ES-I3 (cell line): ENCODE results near the gene ACE.

Experiments used
- H3K36me3 ChIP-seq: 2 replicates; pipeline ENCODE4 v1.6.1; 2013; ENCODE audit warnings: mild to moderate bottlenecking, low read length, control low read depth, moderate library complexity; ENCODE audit not compliant: insufficient read depth
- H3K4me1 ChIP-seq: 2 replicates; pipeline ENCODE4 v1.6.1; 2013; ENCODE audit warnings: mild to moderate bottlenecking, control low read depth, low read length; ENCODE audit not compliant: insufficient read depth
- H3K9ac ChIP-seq: 2 replicates; pipeline ENCODE4 v1.6.1; 2013; ENCODE audit warnings: low read depth, mild to moderate bottlenecking, low read length, moderate library complexity
- H3K9me3 ChIP-seq: 2 replicates; pipeline ENCODE4 v1.6.1; 2013; ENCODE audit warnings: mild to moderate bottlenecking, low read length, moderate library complexity; ENCODE audit not compliant: control insufficient read depth, insufficient read depth

ACE gene

GRCh38 chr17:63498626-63499195 is 21.9 kb downstream of the ACE start:
- no peak overlapping the region for H3K9ac ChIP-seq
- no peaks in the 10 kb centered on the region for H3K36me3 ChIP-seq
- no peaks in the 10 kb centered on the region for H3K9me3 ChIP-seq
- no peaks in the 10 kb centered on the region; the same call in 1 of the 2 replicates for H3K4me1 ChIP-seq

- Histone ChIP-seq H3K4me1 (no peaks in the 10 kb centered on the region; the same call in 1 of the 2 replicates), H3K9ac (no peak overlapping the region), H3K9me3 (no peaks in the 10 kb centered on the region), H3K36me3 (no peaks in the 10 kb centered on the region)
Observed at GRCh38 chr17:63500543-63501390, 23.9 kb downstream of the ACE start.

DNA sequence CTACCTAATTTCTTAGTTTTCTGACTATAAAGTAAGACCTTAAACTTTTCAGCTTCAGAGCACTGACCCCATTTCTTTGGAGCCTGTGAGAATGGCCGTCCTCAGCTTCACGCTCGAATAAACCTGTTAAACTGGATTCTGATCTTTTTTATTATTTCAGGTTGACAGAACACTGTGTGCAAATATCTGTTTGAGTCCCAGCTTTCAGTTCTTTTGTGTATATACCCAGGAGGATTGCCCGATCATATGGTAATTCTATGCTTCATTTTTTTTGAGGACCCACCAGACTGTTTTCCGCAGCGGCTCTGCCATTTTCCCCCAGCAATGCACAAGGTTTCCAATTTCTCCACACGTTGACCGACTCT is 26.5 kb downstream of the ACE start:
- no peak overlapping the region for H3K9ac ChIP-seq
- no peaks in the 10 kb centered on the region for H3K4me1 ChIP-seq
- H3K36me3 ChIP-seq = no peaks in the 10 kb centered on the region
- no peaks in the 10 kb centered on the region for H3K9me3 ChIP-seq

DNA sequence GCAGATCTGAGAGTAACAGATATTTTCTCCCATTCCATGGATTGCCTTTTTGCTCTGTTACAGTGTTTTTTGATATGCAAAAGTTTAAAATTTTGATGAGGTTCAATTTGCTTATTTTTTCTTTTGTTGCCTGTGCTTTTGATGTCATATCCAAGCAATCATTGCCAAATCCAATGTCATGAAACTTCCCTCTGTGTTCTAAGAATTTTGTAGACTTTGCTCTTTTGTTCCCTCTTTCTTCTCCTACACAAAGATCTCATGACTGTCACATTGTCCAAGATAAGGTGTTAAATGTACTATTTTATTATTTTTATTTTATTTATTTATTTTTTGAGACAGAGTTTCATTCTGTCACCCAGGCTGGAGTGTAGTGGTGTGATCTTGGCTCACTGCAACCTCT is 27.4 kb downstream of the ACE start:
- no peaks in the 10 kb centered on the region for H3K36me3 ChIP-seq
- no peak overlapping the region for H3K9ac ChIP-seq
- no peaks in the 10 kb centered on the region for H3K9me3 ChIP-seq
- H3K4me1 ChIP-seq = no peaks in the 10 kb centered on the region

DNA sequence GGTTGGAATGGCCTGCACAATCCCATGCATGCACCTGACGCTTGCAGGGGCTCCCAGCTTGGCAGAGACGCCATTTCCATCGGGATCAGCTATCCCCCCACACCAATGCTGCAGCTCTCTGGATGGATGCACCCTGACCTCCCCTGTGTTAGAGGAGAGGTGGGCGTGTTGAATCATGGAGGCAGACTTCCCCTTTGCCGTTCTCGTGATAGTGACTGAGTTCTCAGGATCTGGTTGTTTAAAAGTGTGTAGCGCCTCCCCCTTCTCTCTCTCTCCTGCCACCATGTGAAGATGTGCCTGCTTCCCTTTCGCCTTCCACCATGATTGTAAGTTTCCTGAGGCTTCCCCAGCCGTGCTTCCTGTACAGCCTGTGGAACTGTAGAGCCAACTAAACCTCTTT is 28.5 kb downstream of the ACE start:
- Histone ChIP-seq H3K9me3 (no peaks in the 10 kb centered on the region), H3K4me1 (no peaks in the 10 kb centered on the region), H3K36me3 (no peaks in the 10 kb centered on the region), H3K9ac (no peak overlapping the region)

DNA sequence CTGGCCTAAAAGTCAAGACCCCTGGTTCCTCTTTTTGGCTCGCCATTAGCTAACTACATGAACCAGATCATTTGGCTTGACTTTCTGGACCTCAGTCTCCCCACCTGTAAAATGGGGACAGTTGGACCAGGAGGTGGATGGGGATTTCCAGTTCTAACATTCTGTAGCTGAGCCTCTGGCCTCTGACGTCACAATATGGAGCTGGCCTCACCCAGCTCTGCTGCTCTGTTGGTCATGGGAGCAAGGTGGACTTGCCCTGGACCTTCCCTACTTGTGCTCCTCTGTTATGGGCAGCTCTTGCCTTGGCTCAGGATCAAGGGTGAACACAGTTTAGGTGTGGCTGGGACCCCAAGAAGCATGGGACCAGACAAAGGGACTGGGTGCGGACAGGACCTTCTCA is 29.8 kb downstream of the ACE start:
- Histone ChIP-seq H3K9me3 (no peaks in the 10 kb centered on the region), H3K36me3 (no peaks in the 10 kb centered on the region), H3K9ac (no peak overlapping the region), H3K4me1 (no peaks in the 10 kb centered on the region)

DNA sequence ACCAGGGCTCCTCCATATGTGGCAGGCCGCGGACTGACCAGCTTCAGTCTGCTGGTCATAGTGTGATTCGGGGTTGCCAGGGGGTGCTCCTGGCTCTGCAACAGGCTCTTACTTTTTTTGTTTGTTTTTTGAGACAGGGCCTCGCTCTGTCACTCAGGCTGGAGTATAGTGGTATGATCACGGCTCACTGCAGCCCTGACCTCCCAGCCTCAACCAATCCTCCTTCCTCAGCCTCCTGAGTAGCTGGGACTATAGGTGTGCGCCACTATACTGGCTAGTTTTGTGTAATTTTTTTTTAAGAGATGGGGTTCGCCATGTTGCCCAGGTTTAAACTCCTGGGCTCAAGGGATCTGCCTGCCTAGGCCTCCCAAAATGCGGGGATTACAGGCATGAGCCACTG is 34.5 kb downstream of the ACE start:
- Histone ChIP-seq H3K9ac (no peak overlapping the region), H3K9me3 (no peaks in the 10 kb centered on the region), H3K4me1 (no peaks in the 10 kb centered on the region), H3K36me3 (no peaks in the 10 kb centered on the region)

DNA sequence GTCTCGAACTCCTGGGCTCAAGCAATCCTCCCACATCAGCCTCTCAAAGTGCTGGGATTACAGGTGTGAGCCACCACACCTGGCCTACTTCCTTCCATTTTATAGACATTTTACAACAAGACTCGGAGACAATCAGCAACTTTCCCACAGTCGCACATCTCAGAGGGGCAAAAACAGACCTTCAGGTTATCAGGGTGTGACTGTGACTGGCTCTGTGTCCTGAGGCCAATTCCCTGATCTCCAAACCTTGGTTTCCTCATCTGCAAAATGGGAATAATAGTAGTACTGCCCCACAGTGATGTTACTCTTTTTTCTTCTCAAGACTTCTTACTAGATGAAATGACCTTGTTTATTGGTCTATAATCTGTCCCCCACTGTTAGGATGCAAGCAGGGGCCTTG is 35.5 kb downstream of the ACE start:
- Histone ChIP-seq H3K4me1 (peaks cover 6% of the 10 kb centered on the region; the same call in 1 of the 2 replicates), H3K9me3 (no peaks in the 10 kb centered on the region), H3K9ac (no peak overlapping the region), H3K36me3 (no peaks in the 10 kb centered on the region)

- Histone ChIP-seq H3K9ac (no peak overlapping the region), H3K36me3 (no peaks in the 10 kb centered on the region), H3K9me3 (no peaks in the 10 kb centered on the region), H3K4me1 (peaks cover 6% of the 10 kb centered on the region; the same call in 1 of the 2 replicates)
Observed at GRCh38 chr17:63512896-63513644, 36.2 kb downstream of the ACE start.

- Histone ChIP-seq H3K4me1 (peaks cover 6% of the 10 kb centered on the region; the same call in 1 of the 2 replicates), H3K9ac (no peak overlapping the region), H3K36me3 (no peaks in the 10 kb centered on the region), H3K9me3 (no peaks in the 10 kb centered on the region)
Observed at GRCh38 chr17:63514477-63514876, 37.6 kb downstream of the ACE start.

DNA sequence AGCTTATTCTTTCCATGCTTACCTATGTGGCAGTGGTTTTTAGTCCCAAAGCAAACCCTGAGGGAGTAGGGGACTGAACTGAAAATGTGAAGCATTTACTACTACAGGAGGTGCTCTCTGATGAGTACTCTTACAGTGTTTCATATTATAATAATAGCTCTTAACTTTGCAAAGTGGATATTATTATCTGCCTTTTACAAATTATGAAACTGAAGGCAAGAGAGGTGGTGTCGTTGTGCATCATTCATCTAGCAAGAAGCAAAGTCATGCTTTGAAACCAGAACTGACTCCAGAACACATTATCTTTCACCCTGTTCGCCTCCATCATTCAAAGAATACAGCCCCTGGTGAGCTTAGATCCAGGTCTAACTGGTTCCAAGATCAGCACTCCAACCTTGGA is 38.1 kb downstream of the ACE start:
- peaks cover 6% of the 10 kb centered on the region; the same call in 1 of the 2 replicates for H3K4me1 ChIP-seq
- H3K9me3 ChIP-seq = no peaks in the 10 kb centered on the region
- no peaks in the 10 kb centered on the region for H3K36me3 ChIP-seq
- no peak overlapping the region for H3K9ac ChIP-seq

DNA sequence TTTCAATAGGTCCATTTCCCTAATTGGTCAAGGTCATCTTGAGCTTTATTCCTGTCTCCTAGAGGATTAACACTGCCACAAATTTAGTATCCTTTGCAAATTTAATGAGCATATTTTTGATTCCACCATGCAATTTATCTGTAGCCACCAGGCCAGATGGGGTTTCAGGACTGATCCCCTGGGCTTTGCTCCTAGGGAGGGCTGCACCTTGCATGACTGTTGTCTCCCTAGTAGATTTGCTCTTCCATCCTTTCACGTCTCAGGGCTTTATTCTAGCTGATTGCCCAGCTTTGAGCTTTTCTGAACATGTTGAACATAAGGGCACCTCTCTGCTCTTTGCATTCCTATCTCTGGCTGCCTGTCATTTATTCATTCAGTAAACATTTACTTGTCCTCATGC is 38.6 kb downstream of the ACE start:
- no peak overlapping the region for H3K9ac ChIP-seq
- H3K36me3 ChIP-seq = no peaks in the 10 kb centered on the region
- H3K9me3 ChIP-seq = no peaks in the 10 kb centered on the region
- peaks cover 10% of the 10 kb centered on the region for H3K4me1 ChIP-seq

DNA sequence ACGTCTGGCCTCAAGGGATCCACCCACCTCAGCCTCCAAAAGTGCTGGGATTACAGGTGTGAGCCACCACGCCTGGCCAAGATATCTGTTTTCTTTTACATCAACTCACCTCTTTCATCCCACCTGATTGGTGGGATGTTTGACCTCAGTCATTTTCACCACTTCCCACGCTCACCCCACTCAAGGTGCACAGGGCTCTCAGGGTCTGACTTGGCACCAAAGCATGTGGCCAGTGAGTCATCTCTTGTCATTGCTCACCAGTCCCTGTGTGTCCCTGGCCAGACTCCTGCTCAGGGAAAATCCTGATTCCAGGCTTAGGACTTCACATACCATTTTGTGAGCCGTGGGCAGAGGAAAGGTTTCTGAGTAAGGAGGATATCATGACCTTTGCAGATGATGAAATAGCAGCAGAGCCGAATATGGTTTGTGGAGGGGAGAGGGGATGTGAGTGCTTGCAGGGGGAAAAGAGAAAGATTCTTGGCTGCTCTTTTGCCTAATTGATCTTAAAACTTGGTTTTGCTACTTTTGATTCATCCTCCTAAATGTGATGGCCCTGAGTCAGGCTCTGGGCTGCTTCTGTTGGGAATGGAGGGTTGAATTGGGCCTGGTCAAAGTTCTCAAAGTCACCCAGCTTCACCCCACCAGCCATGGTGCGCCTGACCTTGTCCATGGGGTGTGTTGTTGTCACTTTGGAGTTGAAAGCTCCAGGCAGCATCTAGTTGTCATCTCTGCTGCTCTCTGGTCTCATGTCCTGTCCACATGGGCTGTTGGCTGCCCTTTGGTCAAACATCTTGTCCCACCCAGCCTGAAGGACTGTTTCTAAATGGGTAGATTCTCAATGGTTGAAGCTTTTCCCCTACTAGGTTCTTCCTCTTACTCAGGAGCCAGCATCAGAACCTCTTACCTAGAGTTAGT is 40.3 kb downstream of the ACE start:
- Histone ChIP-seq H3K4me1 (peaks cover 18% of the 10 kb centered on the region), H3K9me3 (no peaks in the 10 kb centered on the region), H3K36me3 (no peaks in the 10 kb centered on the region), H3K9ac (no peak overlapping the region)
